Activated T-cell treated with anti-CD3 and anti-CD28 coated beads, Interleukin-2, amount 50 U/mL, for 1 hour (primary cell): Measurements from ENCODE around the gene SMG7.

ENCODE experiments used
- DNase-seq: peaks from one replicate; pipeline ENCODE4 v3.0.0-alpha.2; 2020

The SMG7 gene

GRCh38 chr1:183514235-183514634 lies 41.9 kb downstream of the SMG7 start:
- no peak for DNase-seq

- no peak for DNase-seq
These were observed 42.8 kb downstream of the SMG7 start for GRCh38 chr1:183515002-183515689.

DNA sequence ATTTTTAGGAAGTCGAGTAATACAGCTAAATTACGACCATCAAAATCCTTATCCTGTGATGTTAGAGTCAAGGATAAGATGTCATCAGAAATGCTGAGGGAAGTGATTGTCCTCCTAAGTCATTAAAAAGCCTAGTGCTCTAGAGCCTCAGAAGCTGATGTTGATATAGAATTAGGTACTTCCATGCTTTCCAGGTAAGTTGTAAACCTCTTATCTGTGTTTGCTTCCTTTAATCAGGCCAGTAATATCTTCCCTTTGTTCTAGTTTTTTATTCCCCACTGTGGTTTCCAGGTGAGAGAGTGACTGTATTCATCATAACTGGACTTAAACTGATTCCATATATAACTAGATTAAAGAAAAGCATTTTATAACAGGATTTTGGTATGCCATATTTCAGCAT lies 44.4 kb downstream of the SMG7 start:
- DNase-seq = no peak

GRCh38 chr1:183517401-183517800 lies 45.1 kb downstream of the SMG7 start:
- no peak for DNase-seq

GRCh38 chr1:183520379-183520778 lies 48.1 kb downstream of the SMG7 start:
- DNase-seq = no peak

DNA sequence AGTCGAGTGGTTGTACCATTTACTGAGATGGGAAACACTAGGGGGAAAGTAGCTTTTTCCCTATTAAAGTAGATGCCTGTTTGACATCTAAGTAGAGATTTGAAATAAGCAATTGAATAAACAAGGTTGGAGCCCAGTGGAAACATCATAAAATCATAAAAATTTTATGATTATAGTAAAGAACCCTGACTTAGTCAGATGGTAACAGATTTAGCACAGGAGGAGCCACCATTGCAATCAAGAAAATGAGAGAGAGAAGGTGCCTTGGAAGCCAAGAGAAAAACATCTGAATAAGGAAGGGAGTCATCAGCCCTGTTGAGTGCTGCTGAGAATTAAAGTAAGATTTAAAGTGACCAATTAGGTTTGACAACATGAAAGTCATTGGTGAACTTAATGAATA lies 49.8 kb downstream of the SMG7 start:
- DNase-seq = no peak

GRCh38 chr1:183528577-183528976 lies 56.3 kb downstream of the SMG7 start:
- DNase-seq = no peak

DNA sequence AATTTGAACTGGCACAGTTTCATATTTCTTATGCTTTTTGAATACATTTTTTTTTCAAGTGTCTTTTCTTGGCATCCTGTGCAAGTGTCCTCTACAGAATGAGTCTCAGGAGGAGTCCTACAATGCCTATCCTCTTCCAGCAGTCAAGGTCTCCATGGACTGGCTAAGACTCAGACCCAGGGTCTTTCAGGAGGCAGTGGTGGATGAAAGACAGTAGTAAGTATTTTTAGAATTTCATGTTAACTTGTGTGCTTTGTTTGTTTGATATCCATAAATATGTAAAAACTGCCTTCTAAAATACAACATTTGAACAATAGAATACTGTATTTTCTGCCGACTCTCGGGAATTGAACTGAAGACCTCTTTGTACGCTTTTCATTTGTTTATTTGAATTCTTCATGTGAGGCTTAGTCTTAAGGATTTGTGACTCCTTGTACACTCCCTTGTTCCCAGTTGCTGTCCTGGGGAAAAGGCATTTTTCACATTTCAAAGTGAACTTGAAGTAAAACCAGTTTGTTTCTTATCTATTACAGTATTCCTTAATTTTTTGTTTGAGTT lies 61.4 kb downstream of the SMG7 start:
- DNase-seq = no peak

- no peak for DNase-seq
These were observed 65.1 kb downstream of the SMG7 start for GRCh38 chr1:183537405-183537804.

GRCh38 chr1:183543619-183544204 lies 71.4 kb downstream of the SMG7 start:
- DNase-seq = no peak

DNA sequence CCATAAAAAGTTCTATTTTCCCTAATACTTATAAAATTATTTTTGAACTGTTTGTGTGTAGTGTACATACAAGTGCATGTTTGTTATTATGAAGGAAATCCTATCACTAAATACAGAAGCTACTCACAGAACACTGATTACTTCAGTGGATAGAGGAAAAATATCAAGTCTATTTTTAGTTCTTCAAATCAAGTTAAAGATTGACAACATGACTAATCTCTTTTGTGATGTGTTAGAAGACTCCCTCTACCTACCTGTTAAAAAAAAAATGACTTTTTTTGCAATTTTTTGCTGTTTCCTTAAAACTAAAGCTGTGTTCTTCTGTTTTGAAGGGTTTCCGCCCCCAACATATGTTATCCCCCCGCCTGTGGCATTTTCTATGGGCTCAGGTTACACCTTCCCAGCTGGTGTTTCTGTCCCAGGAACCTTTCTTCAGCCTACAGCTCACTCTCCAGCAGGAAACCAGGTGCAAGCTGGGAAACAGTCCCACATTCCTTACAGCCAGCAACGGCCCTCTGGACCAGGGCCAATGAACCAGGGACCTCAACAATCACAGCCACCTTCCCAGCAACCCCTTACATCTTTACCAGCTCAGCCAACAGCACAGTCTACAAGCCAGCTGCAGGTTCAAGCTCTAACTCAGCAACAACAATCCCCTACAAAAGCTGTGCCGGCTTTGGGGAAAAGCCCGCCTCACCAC lies 72.4 kb downstream of the SMG7 start:
- DNase-seq = no peak

DNA sequence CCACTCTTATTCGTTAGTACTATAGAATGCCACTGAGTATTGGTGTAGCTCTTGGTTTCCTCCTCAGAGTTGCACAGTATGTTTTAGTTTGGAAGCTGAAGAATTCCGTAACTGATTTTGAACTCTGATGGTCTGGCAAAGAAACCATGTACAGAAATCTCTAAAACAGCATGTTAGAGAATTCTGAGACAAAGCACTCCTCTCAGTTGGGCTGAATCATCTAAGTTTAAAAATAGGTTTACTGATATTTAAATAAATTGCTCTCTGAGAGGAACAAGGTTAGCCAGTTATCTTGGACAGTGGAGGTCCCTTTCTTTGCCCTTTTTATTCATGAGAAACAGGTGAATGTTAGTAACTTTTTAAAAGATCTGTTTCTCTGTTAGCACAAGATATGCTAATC lies 74.1 kb downstream of the SMG7 start:
- no peak for DNase-seq

DNA sequence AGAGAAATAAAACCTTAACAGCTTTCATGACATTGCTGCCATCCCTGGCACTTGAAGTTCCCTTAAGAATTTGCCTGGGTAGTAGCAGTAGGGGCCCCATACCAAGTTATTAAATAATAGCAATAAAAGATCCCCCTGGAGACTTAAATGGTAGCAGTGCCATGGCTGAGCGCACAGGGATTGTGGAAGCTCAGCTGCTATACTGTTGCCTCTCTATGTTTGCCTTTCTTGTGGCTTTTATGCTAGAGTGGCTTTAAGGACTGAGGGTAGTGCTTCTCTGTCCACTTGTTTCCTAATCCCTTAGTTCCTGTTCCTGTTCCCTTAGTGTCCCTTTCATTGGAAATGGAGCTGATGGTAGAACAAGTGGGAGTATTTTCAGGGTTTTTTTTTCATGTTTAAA lies 75.8 kb downstream of the SMG7 start:
- no peak for DNase-seq

DNA sequence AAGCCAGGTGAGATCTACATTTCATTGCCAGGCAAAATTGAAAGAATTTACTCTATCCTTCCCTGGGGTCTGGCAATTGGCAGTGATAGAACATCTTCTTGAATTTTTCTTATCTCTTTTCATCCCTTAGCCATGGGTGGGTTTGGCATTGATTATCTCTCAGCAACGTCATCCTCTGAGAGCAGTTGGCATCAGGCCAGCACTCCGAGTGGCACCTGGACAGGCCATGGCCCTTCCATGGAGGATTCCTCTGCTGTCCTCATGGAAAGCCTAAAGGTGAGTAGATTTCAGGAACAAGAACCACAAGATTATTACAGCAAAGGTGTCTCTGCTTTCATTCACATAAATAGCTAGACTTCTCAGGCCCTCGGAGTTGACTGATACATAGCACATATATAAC lies 78.6 kb downstream of the SMG7 start:
- no peak for DNase-seq

DNA sequence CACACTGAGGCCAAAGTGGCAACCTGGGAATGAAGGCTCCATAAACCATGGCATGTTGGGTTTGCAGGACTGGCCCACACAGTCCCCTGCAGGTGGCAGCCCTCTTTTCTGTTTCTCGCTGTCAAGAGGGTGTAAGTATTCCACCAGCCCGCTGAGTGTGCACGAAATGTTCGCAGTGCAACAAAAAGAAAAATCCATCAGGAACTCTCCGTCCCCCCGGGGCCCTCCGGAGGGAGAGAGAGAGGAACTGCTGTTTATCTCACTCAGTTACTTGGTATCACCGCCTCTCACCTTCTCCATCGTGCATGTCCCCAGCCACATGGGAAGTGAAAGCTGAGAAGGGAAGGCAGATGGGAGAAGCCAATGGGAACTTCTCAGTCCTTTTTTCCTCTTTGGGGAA lies 79.6 kb downstream of the SMG7 start:
- no peak for DNase-seq

DNA sequence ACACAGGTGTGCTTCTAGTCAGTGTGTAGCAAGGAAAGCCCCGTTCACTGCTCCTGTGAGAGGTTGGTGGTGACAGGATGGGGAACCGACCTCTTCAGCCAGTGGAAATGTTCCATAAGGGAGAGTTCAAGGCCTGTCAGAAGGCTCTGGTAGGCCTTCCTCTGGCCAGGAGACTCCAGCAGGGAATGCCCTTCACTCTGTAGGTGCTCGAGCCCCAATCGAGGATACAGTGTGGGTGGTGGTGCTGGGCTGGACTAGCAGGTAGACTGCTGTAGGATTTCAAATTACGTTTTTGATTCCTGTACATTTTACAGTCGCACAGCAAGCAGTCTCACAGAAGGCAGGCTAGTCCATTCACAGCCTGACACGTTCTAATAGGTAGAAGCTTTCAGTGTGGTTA lies 80.1 kb downstream of the SMG7 start:
- no peak for DNase-seq

DNA sequence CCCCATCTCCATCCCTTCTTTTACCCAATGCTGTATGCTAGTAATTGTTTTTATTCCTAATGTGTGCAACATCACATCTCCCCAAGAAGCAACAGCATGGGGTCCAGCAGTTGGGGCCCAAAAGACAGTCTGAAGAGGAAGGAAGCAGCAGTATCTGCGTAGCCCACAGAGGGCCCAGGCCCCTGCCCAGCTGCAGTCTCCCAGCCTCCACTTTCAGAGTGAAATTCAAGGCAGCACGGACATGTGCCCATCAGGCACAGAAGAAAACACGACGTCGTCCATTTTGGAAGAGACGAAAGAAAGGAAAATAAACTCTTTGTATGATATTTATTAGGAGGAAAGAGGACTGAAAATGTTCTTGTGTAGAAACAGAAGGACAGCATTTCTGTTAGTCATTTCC lies 80.6 kb downstream of the SMG7 start:
- DNase-seq = no peak

DNA sequence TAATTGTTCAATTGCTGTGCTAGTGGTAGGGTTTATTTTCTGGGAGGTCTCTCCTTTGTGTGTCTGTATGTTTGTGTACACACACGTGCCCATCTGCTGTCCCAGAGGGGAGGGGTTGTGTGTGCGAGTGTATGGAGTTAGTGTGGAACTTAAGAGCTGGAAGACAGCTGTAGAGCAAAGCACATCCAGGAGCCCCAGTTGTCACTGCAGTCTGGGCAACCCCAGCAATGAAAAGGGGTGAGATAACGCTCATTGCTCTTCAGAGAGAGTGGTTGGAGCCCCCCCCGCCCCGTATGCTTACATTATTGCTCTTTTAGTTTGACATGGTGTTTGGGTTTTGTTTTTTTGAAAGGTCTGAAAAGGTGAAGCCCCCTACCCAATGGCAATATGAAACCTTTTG lies 81.0 kb downstream of the SMG7 start:
- no peak for DNase-seq

DNA sequence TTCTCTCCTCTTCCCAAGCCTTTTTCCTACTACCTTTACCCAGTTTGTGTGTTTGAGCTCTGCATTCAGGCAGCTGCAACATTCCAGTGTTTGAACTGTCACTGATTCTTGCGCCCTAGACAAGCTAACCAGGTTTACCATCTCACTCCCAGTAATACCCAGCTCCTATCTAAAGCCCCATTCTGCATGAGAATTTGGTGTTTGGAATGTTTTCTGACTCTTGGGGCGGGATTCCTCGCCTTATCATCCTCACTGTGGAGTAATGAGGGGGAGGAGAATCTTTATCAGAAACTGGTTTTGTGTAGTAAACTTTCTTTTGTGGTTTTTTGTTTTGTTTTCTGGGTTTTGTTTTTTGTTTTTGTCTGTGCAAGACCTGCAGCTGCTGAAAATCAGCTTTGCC lies 81.5 kb downstream of the SMG7 start:
- DNase-seq = no peak

DNA sequence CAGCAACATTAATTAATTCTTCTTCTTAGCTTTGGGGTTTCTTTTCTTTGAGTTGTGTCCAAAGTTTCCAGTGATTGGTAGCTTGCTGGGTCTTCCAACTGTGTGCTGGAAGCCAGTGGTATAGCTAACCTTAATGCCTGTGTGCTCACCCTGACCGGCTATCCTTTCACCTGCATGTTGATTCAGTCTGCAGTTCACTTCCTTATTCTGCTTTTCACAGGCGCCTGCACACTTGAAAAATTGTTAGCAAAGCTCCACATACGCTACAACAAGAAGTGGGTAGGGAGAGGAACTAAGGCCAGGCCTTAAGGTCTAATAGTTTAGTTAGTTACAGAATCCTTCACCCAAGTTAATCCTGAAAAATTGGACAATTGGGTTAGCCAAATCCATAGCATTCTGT lies 82.3 kb downstream of the SMG7 start:
- no peak for DNase-seq

DNA sequence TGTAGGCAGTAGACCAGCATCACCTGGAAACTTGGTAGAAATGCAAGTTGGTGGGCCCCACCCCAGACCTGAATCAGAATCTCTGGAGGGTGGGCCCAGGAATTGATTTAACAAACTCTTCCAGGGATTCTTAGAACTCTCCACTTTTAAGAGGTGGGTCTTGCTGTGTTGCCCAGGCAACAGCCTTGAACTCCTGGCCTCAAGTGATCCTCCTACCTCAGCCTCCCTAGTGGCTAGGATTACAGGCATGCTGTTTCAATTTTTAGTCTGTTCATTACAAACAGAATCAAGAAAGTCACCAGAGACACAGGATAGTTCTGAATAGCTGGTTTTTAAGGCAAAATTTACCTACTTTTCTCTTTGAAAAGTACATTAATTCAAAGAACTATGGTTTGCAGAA lies 86.8 kb downstream of the SMG7 start:
- DNase-seq = no peak

DNA sequence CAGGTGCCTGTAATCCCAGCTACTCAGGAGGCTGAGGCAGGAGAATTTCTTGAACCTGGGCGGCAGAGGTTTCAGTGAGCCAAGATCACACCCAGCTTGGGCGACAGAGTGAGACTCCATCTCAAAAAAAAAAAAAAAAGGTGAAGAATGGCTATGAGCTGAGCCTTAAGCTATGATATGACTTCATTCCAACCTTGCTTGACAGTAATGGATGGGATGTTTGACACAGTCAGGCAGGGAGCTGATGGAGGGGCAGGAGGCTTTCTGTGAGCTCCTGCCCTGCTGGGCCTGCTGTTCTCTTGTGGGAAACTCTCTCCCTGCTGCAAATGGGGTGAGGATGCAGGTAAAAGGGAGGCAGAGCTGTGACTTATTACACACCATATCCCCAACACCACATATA lies 90.4 kb downstream of the SMG7 start:
- no peak for DNase-seq

DNA sequence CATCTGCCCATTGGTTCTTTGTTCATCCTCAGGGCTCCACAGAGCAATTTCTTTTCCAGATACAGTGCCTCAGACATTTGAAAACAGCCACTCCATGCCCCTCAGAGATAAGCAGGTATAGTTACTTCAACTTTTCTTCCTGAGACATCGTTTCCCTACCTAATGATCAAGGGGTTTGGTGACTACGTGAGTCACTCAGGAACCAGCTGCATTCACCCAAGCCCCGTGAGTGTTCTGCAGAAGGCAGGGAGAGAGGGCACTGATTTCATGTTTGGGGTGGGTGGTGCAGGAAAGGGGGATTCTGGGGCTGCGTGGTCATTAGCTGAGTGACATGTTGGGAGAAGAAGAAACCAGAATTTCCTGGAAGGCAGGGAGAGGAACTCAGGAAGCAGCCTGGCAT lies 93.0 kb downstream of the SMG7 start:
- no peak for DNase-seq

- DNase-seq = no peak
These were observed 93.7 kb downstream of the SMG7 start for GRCh38 chr1:183566026-183566425.
